Keratinocyte (primary cell): ENCODE data around the gene DCAF11. TPM values are rescaled to one million over a fixed set of nuclear protein-coding genes. Genes with fewer than 3 reads are reported as not detected.

Experiments used
- DNase-seq: peaks from one replicate; pipeline ENCODE4 v3.0.0-alpha.2; 2011; ENCODE audit warnings: low read depth, missing footprints, low spot score
- FAIRE-seq: peaks from 2 replicates; lab custom pipeline; 2011; peaks lifted over from hg19 to GRCh38; lab: Jason Lieb, UNC
- H2AFZ ChIP-seq: 2 replicates; pipeline ENCODE4 v1.6.0; 2012; ENCODE audit warnings: low read length, control low read depth, inconsistent platforms; ENCODE audit not compliant: control insufficient read depth
- H3K27ac ChIP-seq: 2 replicates; pipeline ENCODE4 v1.5.1; 2011; ENCODE audit warnings: low read length; ENCODE audit not compliant: control insufficient read depth, insufficient read depth
- H3K27me3 ChIP-seq: 3 replicates; pipeline ENCODE4 v1.6.0; 2011; ENCODE audit warnings: low read length; ENCODE audit not compliant: control insufficient read depth, insufficient read depth; ENCODE audit errors: extremely low read depth
- H3K36me3 ChIP-seq, 2 experiments: 2 replicates in 1 of 2; 3 replicates in 1 of 2; pipeline ENCODE4 v1.5.1; 2011; ENCODE audit warnings: low read length in 2 of 2, mild to moderate bottlenecking in 1 of 2; ENCODE audit not compliant: control insufficient read depth in 2 of 2, insufficient read depth in 2 of 2; ENCODE audit errors: extremely low read depth in 1 of 2
- H3K4me1 ChIP-seq: 3 replicates; pipeline ENCODE4 v1.5.1; 2011; ENCODE audit warnings: low read length; ENCODE audit not compliant: control insufficient read depth, insufficient read depth; ENCODE audit errors: extremely low read depth
- H3K4me2 ChIP-seq: 3 replicates; pipeline ENCODE4 v1.6.0; 2011; ENCODE audit warnings: low read depth, low read length; ENCODE audit not compliant: control insufficient read depth, insufficient read depth; ENCODE audit errors: extremely low read depth
- H3K4me3 ChIP-seq, 3 experiments: fragments of 200-600 bp in 1 of 3; sonication (generic) in 1 of 3; 2 replicates in 2 of 3; 3 replicates in 1 of 3; pipeline ENCODE4 v1.5.1; 2011 to 2016; ENCODE audit warnings: low read length in 3 of 3, mild to moderate bottlenecking in 3 of 3, control low read depth in 2 of 3, inconsistent platforms in 1 of 3, low read depth in 1 of 3, mixed read lengths in 1 of 3, mixed run types in 1 of 3, moderate library complexity in 1 of 3; ENCODE audit not compliant: control insufficient read depth in 2 of 3, insufficient read depth in 2 of 3; ENCODE audit errors: extremely low read depth in 1 of 3
- H3K79me2 ChIP-seq: 2 replicates; pipeline ENCODE4 v1.6.0; 2012; ENCODE audit warnings: low read length; ENCODE audit not compliant: control insufficient read depth, insufficient read depth
- H3K9ac ChIP-seq: 3 replicates; pipeline ENCODE4 v1.6.0; 2011; ENCODE audit warnings: low read length; ENCODE audit not compliant: control insufficient read depth, insufficient read depth; ENCODE audit errors: extremely low read depth
- H3K9me1 ChIP-seq: 3 replicates; pipeline ENCODE4 v1.6.0; 2011; ENCODE audit warnings: low read length; ENCODE audit not compliant: control insufficient read depth, insufficient read depth; ENCODE audit errors: extremely low read depth
- H3K9me3 ChIP-seq: 2 replicates; pipeline ENCODE4 v1.5.1; 2012; ENCODE audit warnings: low read depth, low read length; ENCODE audit not compliant: control insufficient read depth
- H4K20me1 ChIP-seq: 3 replicates; pipeline ENCODE4 v1.6.0; 2011; ENCODE audit warnings: low read length; ENCODE audit not compliant: control insufficient read depth, insufficient read depth; ENCODE audit errors: extremely low read depth
- CTCF ChIP-seq, 3 experiments: IDR thresholded peaks in 1 of 3; conservative IDR thresholded peaks in 1 of 3; optimal IDR thresholded peaks in 1 of 3; 2 replicates in 2 of 3; 3 replicates in 1 of 3; pipeline versions ENCODE3 to v1.5.1; 2011; ENCODE audit warnings: low read length in 3 of 3, mild to moderate bottlenecking in 3 of 3, moderate library complexity in 2 of 3, control low read depth in 1 of 3, inconsistent platforms in 1 of 3; ENCODE audit not compliant: insufficient read depth in 2 of 3; ENCODE audit errors: extremely low read depth in 1 of 3
- EZH2 ChIP-seq: IDR thresholded peaks from one replicate; pipeline ENCODE4 v1.6.1; 2012; ENCODE audit warnings: inconsistent platforms, mild to moderate bottlenecking, low read length, moderate library complexity
- dilution Hi-C: fragments of 300-500 bp; cut with MboI; formaldehyde crosslinking; loops from one replicate; pipeline ENCODE4 v1.7.0; 2020; ENCODE audit warnings: low sequenced_read_pairs; ENCODE audit not compliant: extremely low pct_ligation_motif_present
- polyA plus RNA-seq, 5 experiments: library from polyadenylated mRNA; depleted of rRNA in 3 of 5; stranded (reverse) in 3 of 5; stranded (forward) in 1 of 5; unstranded in 1 of 5; fragments of >200 nt; gene quantifications; 1 replicate in 1 of 5; 2 replicates in 3 of 5; 3 replicates in 1 of 5; pipeline versions ENCODE4 v1.2.1 to v1.2.3, GENCODE V29; 2011 to 2012; ENCODE audit warnings: missing spikeins in 2 of 5, low read depth in 1 of 5, low replicate concordance in 1 of 5

DCAF11 gene
- polyA plus RNA-seq, 1 donor (not counting 4 experiments of a cell fraction or from before 2014, with no cell fraction given): 25.9 TPM

- no peak overlapping the region for H3K4me3 ChIP-seq
- H3K27me3 ChIP-seq: no peaks in the 10 kb centered on the region
- H4K20me1 ChIP-seq: no peaks in the 10 kb centered on the region
- no peak for TF ChIP-seq EZH2
- no peak for TF ChIP-seq CTCF (optimal IDR thresholded peaks at IDR 0.05 in 1 of 3, IDR thresholded peaks at IDR 0.05 in 1 of 3, conservative IDR thresholded peaks at IDR 0.05 in 1 of 3; ENCODE audit: extremely low read depth in 1 of 3, insufficient read depth in 2 of 3, low read length in 3 of 3)
- no peak overlapping the region for H3K4me2 ChIP-seq
- dilution Hi-C loops: no loop called here
- FAIRE-seq (no peak), DNase-seq (no peak)
- H3K9me3 ChIP-seq: no peaks in the 10 kb centered on the region
- peaks cover 32% of the 10 kb centered on the region for H3K79me2 ChIP-seq
- H3K9ac ChIP-seq: no peak overlapping the region
- no peak overlapping the region for H3K27ac ChIP-seq
- peaks cover 28% of the 10 kb centered on the region for H3K4me1 ChIP-seq
- H3K36me3 ChIP-seq: peaks cover 12 to 21% of the 10 kb centered on the region in 2 experiments
- no peak overlapping the region for H2AFZ ChIP-seq
- peaks cover 2% of the 10 kb centered on the region for H3K9me1 ChIP-seq
Measured at GRCh38 chr14:24137529-24138395, 23.2 kb downstream of the DCAF11 start.

DNA sequence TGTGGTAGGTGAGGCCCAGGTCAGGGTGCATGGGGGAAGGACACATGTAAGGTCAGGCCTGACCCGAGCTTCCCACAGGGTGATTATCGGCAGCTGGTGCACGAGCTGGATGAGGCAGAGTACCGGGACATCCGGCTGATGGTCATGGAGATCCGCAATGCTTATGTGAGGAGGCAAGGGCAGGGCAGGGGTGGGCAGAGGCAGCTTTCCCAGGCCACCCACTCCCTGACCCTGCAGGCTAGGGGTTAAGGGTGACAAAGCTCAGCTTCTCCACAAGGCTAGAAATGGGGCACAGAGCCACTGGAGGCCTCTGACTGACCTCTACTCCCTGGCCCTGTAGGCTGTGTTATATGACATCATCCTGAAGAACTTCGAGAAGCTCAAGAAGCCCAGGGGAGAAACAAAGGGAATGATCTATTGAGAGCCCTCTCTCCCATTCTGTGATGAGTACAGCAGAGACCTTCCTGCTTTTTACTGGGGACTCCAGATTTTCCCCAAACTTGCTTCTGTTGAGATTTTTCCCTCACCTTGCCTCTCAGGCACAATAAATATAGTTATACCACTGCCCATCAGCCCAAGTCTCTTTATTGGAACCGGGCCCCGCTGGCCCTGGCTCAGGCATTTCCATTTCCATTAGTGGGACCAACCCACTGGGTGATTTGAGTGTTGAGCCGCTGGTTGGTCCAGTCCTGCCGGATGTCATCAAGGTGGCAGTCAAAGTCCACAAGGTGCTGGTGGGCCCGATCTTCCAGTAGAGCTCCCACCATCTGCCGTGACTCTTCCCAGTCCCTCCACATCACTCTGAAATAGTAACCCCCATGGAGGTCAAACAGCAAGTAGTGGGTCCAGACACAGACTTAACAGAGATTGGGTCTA, 24.1 kb downstream of the DCAF11 start:
- Histone ChIP-seq H4K20me1 (no peaks in the 10 kb centered on the region), H3K79me2 (peaks cover 32% of the 10 kb centered on the region), H3K4me1 (peaks cover 28% of the 10 kb centered on the region), H2AFZ (no peak overlapping the region), H3K9ac (no peak overlapping the region), H3K36me3 (peaks cover 12 to 25% of the 10 kb centered on the region in 2 experiments), H3K4me3 (no peak overlapping the region), H3K9me1 (peaks cover 4% of the 10 kb centered on the region), H3K27ac (no peak overlapping the region), H3K27me3 (no peaks in the 10 kb centered on the region), H3K9me3 (no peaks in the 10 kb centered on the region), H3K4me2 (no peak overlapping the region)
- no peak for TF ChIP-seq CTCF (optimal IDR thresholded peaks at IDR 0.05 in 1 of 3, IDR thresholded peaks at IDR 0.05 in 1 of 3, conservative IDR thresholded peaks at IDR 0.05 in 1 of 3; ENCODE audit: extremely low read depth in 1 of 3, insufficient read depth in 2 of 3, low read length in 3 of 3)
- TF ChIP-seq EZH2: no peak
- no peak for FAIRE-seq
- no peak for DNase-seq
- dilution Hi-C loops: no loop called here
